Mesenchymal stem cell (in vitro differentiated cells and primary cell): ENCODE measurements around the gene SERPINE1.
"Not testable (repeated sequence)": the region's sequence is repeated elsewhere in the genome, so short reads cannot be mapped to it uniquely, and the experiment has no call there.

Source experiments
- DNase-seq: peaks from one replicate; pipeline ENCODE4 v3.0.0-alpha.2; 2013
- H2AFZ ChIP-seq: one replicate; pipeline ENCODE4 v1.6.1; 2013; ENCODE audit warnings: low read depth, mild to moderate bottlenecking, control low read depth, inconsistent platforms, low read length, moderate library complexity
- H2AK5ac ChIP-seq: 2 replicates; pipeline ENCODE4 v1.6.1; 2013; ENCODE audit warnings: low read length, moderate library complexity, mild to moderate bottlenecking, inconsistent platforms; ENCODE audit not compliant: severe bottlenecking
- H2BK120ac ChIP-seq: one replicate; pipeline ENCODE4 v1.6.1; 2013; ENCODE audit warnings: low read depth, mild to moderate bottlenecking, inconsistent platforms, low read length, moderate library complexity
- H2BK12ac ChIP-seq, 2 experiments: one replicate each; pipeline ENCODE4 v1.6.1; 2013; ENCODE audit warnings: inconsistent platforms in 2 of 2, low read length in 2 of 2, mild to moderate bottlenecking in 2 of 2, moderate library complexity in 2 of 2, control low read depth in 1 of 2
- H2BK15ac ChIP-seq: one replicate; pipeline ENCODE4 v1.6.1; 2013; ENCODE audit warnings: mild to moderate bottlenecking, low read depth, inconsistent platforms; ENCODE audit not compliant: poor library complexity, severe bottlenecking
- H2BK5ac ChIP-seq: 2 replicates; pipeline ENCODE4 v1.6.1; 2013; ENCODE audit warnings: low read depth, mild to moderate bottlenecking, low read length, control low read depth, inconsistent platforms; ENCODE audit not compliant: poor library complexity, severe bottlenecking
- H3K14ac ChIP-seq, 2 experiments: one replicate each; pipeline ENCODE4 v1.6.1; 2013; ENCODE audit warnings: inconsistent platforms in 2 of 2, low read length in 2 of 2, control low read depth in 1 of 2, mild to moderate bottlenecking in 1 of 2, moderate library complexity in 1 of 2
- H3K18ac ChIP-seq, 2 experiments: one replicate each; pipeline ENCODE4 v1.6.1; 2013; ENCODE audit warnings: inconsistent platforms in 2 of 2, low read length in 2 of 2, control low read depth in 1 of 2, low read depth in 1 of 2, mild to moderate bottlenecking in 1 of 2
- H3K23ac ChIP-seq, 2 experiments: one replicate each; pipeline ENCODE4 v1.6.1; 2013; ENCODE audit warnings: inconsistent platforms in 2 of 2, low read length in 2 of 2, mild to moderate bottlenecking in 2 of 2, moderate library complexity in 2 of 2, control low read depth in 1 of 2
- H3K27ac ChIP-seq: 2 replicates; pipeline ENCODE4 v1.5.1; 2013; ENCODE audit warnings: mild to moderate bottlenecking, moderate library complexity, low read length, control low read depth, inconsistent platforms; ENCODE audit not compliant: poor library complexity, severe bottlenecking
- H3K27me3 ChIP-seq, 2 experiments: 2 replicates each; pipeline versions ENCODE4 v1.6.1 to v1.7.0; 2013; ENCODE audit warnings: low read length in 2 of 2, mild to moderate bottlenecking in 2 of 2, moderate library complexity in 2 of 2, control low read depth in 1 of 2, inconsistent platforms in 1 of 2; ENCODE audit not compliant: control insufficient read depth in 1 of 2, insufficient read depth in 1 of 2
- H3K36me3 ChIP-seq, 2 experiments: 2 replicates each; pipeline versions ENCODE4 v1.6.1 to v1.7.0; 2013; ENCODE audit warnings: low read length in 2 of 2, control low read depth in 1 of 2, inconsistent platforms in 1 of 2, low read depth in 1 of 2, mild to moderate bottlenecking in 1 of 2; ENCODE audit not compliant: insufficient read depth in 2 of 2, control insufficient read depth in 1 of 2
- H3K4ac ChIP-seq, 2 experiments: one replicate each; pipeline ENCODE4 v1.6.1; 2013; ENCODE audit warnings: inconsistent platforms in 2 of 2, low read length in 2 of 2, mild to moderate bottlenecking in 2 of 2, moderate library complexity in 2 of 2, control low read depth in 1 of 2, low read depth in 1 of 2
- H3K4me1 ChIP-seq: 2 replicates; pipeline ENCODE4 v1.6.1; 2013; ENCODE audit warnings: low read depth, low read length, control low read depth; ENCODE audit not compliant: control insufficient read depth, insufficient read depth
- H3K4me2 ChIP-seq: 2 replicates; pipeline ENCODE4 v1.6.1; 2013; ENCODE audit warnings: low read length, mild to moderate bottlenecking, inconsistent platforms; ENCODE audit not compliant: poor library complexity, severe bottlenecking
- H3K4me3 ChIP-seq, 2 experiments: 2 replicates each; pipeline versions ENCODE4 v1.5.1 to v1.7.0; 2013; ENCODE audit warnings: low read length in 2 of 2, mild to moderate bottlenecking in 2 of 2, control low read depth in 1 of 2, low read depth in 1 of 2; ENCODE audit not compliant: insufficient read depth in 1 of 2
- H3K79me1 ChIP-seq: replicated peaks from 2 replicates; pipeline ENCODE4 v1.6.1; 2013; ENCODE audit warnings: mild to moderate bottlenecking, control low read depth, low read length, inconsistent platforms; ENCODE audit not compliant: poor library complexity, severe bottlenecking
- H3K9ac ChIP-seq: 2 replicates; pipeline ENCODE4 v1.7.0; 2013; ENCODE audit warnings: mild to moderate bottlenecking, low read length, moderate library complexity
- H3K9me3 ChIP-seq: 2 replicates; pipeline ENCODE4 v1.7.0; 2013; ENCODE audit warnings: mild to moderate bottlenecking, low read length; ENCODE audit not compliant: control insufficient read depth
- H4K8ac ChIP-seq: one replicate; pipeline ENCODE4 v1.6.1; 2013; ENCODE audit warnings: inconsistent platforms, mild to moderate bottlenecking, low read length, moderate library complexity
- H4K91ac ChIP-seq: one replicate; pipeline ENCODE4 v1.6.1; 2013; ENCODE audit warnings: mild to moderate bottlenecking, low read length, inconsistent platforms
- WGBS: methylation state at CpG from one replicate; pipeline ENCODE4 v1.1.7; 2013; ENCODE audit warnings: mixed read lengths; 5-methylcytosine and 5-hydroxymethylcytosine counted together

The SERPINE1 gene

DNA sequence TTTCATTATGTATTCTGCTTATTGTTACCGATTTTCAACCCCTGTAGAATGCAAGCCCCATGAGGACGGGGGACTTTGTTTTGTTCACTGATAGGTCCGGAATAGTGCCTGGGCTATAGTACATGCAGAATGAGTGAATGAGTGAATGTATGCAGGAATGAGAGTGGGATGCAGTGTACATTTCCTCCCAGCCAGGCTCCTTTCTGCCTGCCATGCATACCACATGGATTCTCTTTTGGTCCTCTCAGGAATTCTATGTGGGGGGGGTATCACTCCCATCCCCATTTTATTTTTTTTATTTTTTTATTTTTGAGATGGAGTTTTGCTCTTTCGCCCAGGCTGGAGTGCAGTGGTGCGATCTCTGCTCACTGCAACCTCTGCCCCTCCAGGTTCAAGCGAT is 24.9 kb upstream of the SERPINE1 start:
- peak overlapping the region; percentile 86 for H2BK120ac ChIP-seq
- H2BK15ac ChIP-seq = no peak overlapping the region
- no peaks in the 10 kb centered on the region for H3K36me3 ChIP-seq
- peak overlapping the region in 1 of 2 experiments; percentile 84 for H2BK12ac ChIP-seq
- H4K91ac ChIP-seq = no peak overlapping the region
- no peak overlapping the region for H4K8ac ChIP-seq
- H3K4me3 ChIP-seq = peak overlapping the region in 1 of 2 experiments; percentile 45
- H3K9me3 ChIP-seq = no peaks in the 10 kb centered on the region
- H3K4me2 ChIP-seq = no peak overlapping the region
- H2BK5ac ChIP-seq = no peak overlapping the region
- H3K18ac ChIP-seq = no peak overlapping the region
- WGBS = 92% methylated on average over 6 of the region's 6 CpGs
- H3K27me3 ChIP-seq = no peaks in the 10 kb centered on the region
- H3K27ac ChIP-seq = no peak overlapping the region
- no peak overlapping the region for H3K4ac ChIP-seq
- H3K4me1 ChIP-seq = peaks cover 17% of the 10 kb centered on the region
- DNase-seq = no peak
- H3K23ac ChIP-seq = no peak overlapping the region
- H3K79me1 ChIP-seq = peaks cover 3% of the 10 kb centered on the region
- no peak overlapping the region for H2AK5ac ChIP-seq
- no peak overlapping the region for H3K14ac ChIP-seq
- no peak overlapping the region for H2AFZ ChIP-seq
- H3K9ac ChIP-seq = no peak overlapping the region

DNA sequence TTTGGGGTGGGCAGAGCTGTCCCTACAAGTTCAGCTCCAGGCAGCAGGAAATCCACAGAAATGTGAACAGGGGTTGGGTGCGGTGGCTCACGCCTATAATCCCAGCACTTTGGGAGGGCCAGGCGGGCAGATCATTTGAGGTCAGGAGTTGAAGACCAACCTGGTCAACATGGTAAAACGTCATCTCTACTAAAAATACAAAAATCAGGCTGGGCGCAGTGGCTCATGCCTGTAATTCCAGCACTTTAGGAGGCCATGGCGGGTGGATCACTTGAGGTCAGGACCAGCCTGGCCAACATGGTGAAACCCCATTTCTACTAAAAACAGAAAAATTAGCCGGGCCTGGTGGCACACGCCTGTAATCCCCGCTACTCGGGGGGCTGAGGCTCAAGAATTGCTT is 23.2 kb upstream of the SERPINE1 start:
- H3K4me2 ChIP-seq, DNase-seq: not testable (repeated sequence)

DNA sequence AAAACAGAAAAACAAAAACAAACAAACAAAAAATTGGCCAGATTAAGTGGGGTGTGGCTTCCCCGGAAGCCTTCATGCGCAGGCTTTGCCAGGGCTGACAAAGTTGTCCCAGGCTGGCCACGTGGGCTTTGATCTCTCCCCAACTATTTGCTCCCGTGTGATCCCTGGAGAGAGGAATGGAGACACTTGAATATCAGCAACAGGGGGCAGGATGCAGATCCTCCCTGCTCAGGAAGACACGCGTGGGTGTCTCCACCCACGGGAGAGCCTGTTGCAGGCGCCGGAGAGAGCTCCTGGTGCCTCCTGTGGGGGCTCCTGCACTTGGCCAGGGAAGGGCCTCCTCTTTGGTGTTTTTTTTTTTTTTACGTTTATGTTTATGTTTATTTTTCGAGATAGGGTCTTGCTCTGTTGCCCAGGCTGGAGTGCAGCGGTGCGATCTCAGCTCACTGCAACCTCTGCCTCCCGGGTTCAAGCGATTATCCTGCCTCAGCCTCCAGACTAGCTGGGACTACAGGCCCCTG is 22.7 kb upstream of the SERPINE1 start:
- Histone ChIP-seq H3K4me1 (peaks cover 25% of the 10 kb centered on the region), H3K4ac (peak overlapping the region in 1 of 2 experiments; percentile 64), H3K4me3 (no peak overlapping the region), H4K8ac (no peak overlapping the region), H3K23ac (no peak overlapping the region), H2BK15ac (peak overlapping the region; percentile 33), H2BK12ac (no peak overlapping the region), H4K91ac (no peak overlapping the region), H2BK120ac (peak overlapping the region; percentile 54), H3K18ac (peak overlapping the region in 1 of 2 experiments; percentile 52), H3K14ac (no peak overlapping the region), H3K9me3 (no peaks in the 10 kb centered on the region), H2AFZ (no peak overlapping the region), H3K4me2 (no peak overlapping the region), H3K79me1 (no peaks in the 10 kb centered on the region), H3K36me3 (no peaks in the 10 kb centered on the region), H3K9ac (no peak overlapping the region), H2AK5ac (no peak overlapping the region), H2BK5ac (no peak overlapping the region), H3K27me3 (no peaks in the 10 kb centered on the region), H3K27ac (no peak overlapping the region)
- no peak for DNase-seq
- WGBS = 81% methylated on average over 15 of the region's 15 CpGs

More for the DNA sequence above, 23.2 kb upstream of the SERPINE1 start:
- H4K91ac ChIP-seq = peak overlapping the region; percentile 5
- not testable (repeated sequence) for H2AFZ ChIP-seq, H3K4ac ChIP-seq, H3K79me1 ChIP-seq, H3K9me3 ChIP-seq, H3K23ac ChIP-seq, H3K14ac ChIP-seq, H2BK5ac ChIP-seq, H3K4me3 ChIP-seq, H2BK15ac ChIP-seq, H3K27me3 ChIP-seq, H3K9ac ChIP-seq, H3K18ac ChIP-seq, H3K27ac ChIP-seq, H2AK5ac ChIP-seq, H3K36me3 ChIP-seq
- H4K8ac ChIP-seq = peak overlapping the region; percentile 8
- 96% methylated on average over 10 of the region's 10 CpGs for WGBS
- peak overlapping the region; percentile 54 for H2BK120ac ChIP-seq
- peak overlapping the region; percentile 42 to 69 for H2BK12ac ChIP-seq
- H3K4me1 ChIP-seq = peaks cover 20% of the 10 kb centered on the region

DNA sequence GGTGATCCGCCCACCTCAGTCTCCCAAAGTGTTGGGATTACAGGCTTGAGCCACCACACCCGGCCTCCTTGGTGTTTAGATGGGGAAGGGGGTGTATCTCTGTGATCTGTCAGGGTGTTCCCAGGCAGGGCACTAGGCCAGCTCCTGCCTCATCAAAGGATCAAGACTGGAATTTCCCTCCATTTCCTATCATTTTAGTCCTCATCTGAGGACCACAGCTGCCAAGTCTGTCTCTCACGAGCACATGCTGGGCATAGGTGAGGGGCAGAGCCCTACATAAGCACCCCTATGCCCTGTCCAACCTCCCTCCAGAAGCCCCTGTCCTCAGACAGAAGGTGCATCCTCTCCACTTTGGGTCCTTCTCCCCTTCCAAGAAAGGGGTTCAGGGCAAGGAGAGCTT is 22.1 kb upstream of the SERPINE1 start:
- Histone ChIP-seq H4K91ac (peak overlapping the region; percentile 74), H3K23ac (no peak overlapping the region), H3K9me3 (no peaks in the 10 kb centered on the region), H2AK5ac (peak overlapping the region; percentile 7), H2AFZ (no peak overlapping the region), H3K27me3 (no peaks in the 10 kb centered on the region), H3K14ac (no peak overlapping the region), H3K79me1 (no peaks in the 10 kb centered on the region), H2BK120ac (no peak overlapping the region), H2BK5ac (no peak overlapping the region), H3K4me2 (no peak overlapping the region), H3K4me3 (no peak overlapping the region), H4K8ac (peak overlapping the region; percentile 57), H3K4ac (no peak overlapping the region), H3K36me3 (no peaks in the 10 kb centered on the region), H3K9ac (no peak overlapping the region), H3K27ac (no peak overlapping the region), H2BK15ac (no peak overlapping the region), H3K18ac (peak overlapping the region in 1 of 2 experiments; percentile 71), H3K4me1 (peaks cover 26% of the 10 kb centered on the region), H2BK12ac (peak overlapping the region; percentile 61 to 85)
- no peak for DNase-seq
- 92% methylated on average over 3 of the region's 3 CpGs for WGBS
